ENCODE data around the gene ECT2.
"Not testable (repeated sequence)": the region's sequence is repeated elsewhere in the genome, so short reads cannot be mapped to it uniquely, and the experiment has no call there.

Gene ECT2

GRCh38 chr3:172711454-172711795 is 39.1 kb upstream of the ECT2 start:
- TF ChIP-seq CTCF (IDR thresholded peaks at IDR 0.05) = no peak
- Histone ChIP-seq H3K27ac (peak overlapping the region; percentile 80 to 96), H3K4me3 (peak overlapping the region; percentile 91)
- DNase-seq (ENCODE audit: low spot score) = no peak

DNA sequence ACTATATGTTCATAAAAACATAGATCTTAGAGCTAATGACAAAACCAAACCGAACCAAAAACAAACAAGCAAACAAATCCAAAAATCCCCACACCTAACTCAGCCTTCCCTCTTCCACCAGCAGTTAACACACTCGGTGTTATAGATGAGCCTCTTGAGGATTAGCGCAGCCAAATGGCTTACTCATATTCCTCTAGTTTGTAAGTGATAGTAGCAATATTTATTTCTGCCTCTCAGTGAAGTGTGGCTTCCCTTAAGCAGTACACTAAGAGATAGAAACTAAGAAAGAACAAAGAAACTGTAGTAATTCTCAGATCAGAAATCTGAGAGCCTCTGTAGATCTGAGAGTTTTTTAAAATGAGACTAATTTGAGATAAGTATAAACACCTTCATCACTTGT is 37.2 kb upstream of the ECT2 start:
- no peak overlapping the region for H3K27ac ChIP-seq
- TF ChIP-seq CTCF (IDR thresholded peaks at IDR 0.05) = no peak
- no peak for DNase-seq (ENCODE audit: low spot score)
- no peak overlapping the region for H3K4me3 ChIP-seq

GRCh38 chr3:172716476-172716875 is 34.0 kb upstream of the ECT2 start:
- Histone ChIP-seq H3K27ac (no peak overlapping the region), H3K4me3 (no peak overlapping the region)
- DNase-seq (ENCODE audit: low spot score) = no peak
- no peak for TF ChIP-seq CTCF (IDR thresholded peaks at IDR 0.05)

DNA sequence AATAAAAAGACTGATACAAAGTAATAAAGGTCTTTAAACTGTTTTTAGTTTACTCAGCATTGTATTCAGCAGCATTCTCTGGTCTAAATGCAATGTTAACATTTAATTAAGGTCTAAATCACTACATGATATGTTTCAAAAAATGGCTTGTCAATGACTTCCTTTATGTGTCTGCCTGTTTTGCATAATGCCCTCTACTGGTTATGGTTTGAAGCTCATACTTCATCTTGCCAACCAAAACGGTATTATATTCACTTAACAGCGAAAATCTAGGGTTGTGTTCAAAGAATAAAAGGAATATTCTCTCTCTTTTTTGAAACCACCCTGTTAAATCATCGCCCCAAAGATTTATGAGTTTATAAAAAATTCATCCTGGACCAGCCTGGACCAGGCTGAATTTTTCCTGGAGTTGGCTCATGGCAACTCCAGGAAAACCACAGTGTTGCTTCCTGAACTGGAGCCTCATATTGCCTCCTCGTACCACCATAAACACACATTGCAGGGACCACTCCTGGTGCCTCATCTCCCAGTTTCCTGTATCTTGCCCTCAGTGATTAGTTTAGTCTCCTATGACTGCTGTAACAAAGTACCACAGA is 32.9 kb upstream of the ECT2 start:
- no peak for DNase-seq (ENCODE audit: low spot score)

GRCh38 chr3:172722536-172723040 is 27.9 kb upstream of the ECT2 start:
- not testable (repeated sequence) for DNase-seq (ENCODE audit: low spot score); H3K27ac ChIP-seq; H3K4me3 ChIP-seq

More for the DNA sequence above, 32.9 kb upstream of the ECT2 start:
- no peak for TF ChIP-seq CTCF (IDR thresholded peaks at IDR 0.05)
- no peak overlapping the region for H3K27ac ChIP-seq
- no peak overlapping the region for H3K4me3 ChIP-seq

GRCh38 chr3:172726380-172726779 is 24.1 kb upstream of the ECT2 start:
- no peak overlapping the region for H3K4me3 ChIP-seq
- no peak for TF ChIP-seq CTCF (IDR thresholded peaks at IDR 0.05)
- H3K27ac ChIP-seq = no peak overlapping the region
- no peak for DNase-seq (ENCODE audit: low spot score)

DNA sequence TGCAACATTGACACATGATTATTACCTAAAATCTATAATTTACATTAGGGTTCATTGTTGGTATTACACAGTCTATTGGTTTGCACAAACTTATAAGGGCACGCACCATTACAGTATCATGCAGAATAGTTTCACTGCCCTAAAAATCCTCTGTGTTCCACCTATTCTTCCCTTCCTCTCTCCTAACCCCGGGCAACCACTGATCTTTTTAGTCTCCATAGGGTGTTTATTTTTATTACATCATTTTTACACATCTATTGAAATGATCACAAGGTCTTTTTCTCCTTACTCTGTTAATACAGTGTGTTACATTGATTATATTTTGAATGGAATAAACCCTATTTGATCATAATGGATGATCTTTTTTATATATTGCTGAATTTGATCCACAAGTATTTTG is 15.5 kb upstream of the ECT2 start:
- no peak for DNase-seq (ENCODE audit: low spot score)
- no peak for TF ChIP-seq CTCF (IDR thresholded peaks at IDR 0.05)
- no peak overlapping the region for H3K27ac ChIP-seq
- no peak overlapping the region for H3K4me3 ChIP-seq
